ENCODE data around the gene ABCB1. TPM values are rescaled to one million over a fixed set of nuclear protein-coding genes. Genes with fewer than 3 reads are reported as not detected.

The ABCB1 gene
- total RNA-seq, 2 experiments from 2014 or later = 8.8 to 8.9 TPM

DNA sequence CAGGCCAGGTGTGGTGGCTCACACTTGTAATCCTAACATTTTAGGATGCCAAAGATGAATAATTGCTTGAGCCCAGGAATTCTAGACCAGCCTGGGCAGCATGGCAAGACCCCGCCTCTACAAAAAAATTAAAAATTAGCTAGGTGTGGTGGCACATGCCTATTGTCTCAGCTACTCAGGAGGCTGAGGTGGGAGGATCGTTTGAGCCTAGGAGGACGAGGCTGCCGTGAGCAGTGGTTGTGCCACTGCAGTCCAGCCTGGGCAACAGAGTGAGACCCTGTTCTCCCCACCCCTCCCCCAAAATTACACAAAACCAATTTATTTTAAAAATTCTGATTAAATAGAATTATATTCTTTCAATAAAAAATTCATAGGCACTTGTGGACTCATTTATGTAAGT is 39.0 kb downstream of the ABCB1 start:
- no peak overlapping the region for H3K27ac Mint-ChIP-seq
- no peak overlapping the region for H3K4me3 Mint-ChIP-seq
- ChIA-PET POLR2A (no interaction called here), CTCF (no interaction called here)
- ATAC-seq (no peak), DNase-seq (no peak)
- TF ChIP-seq, protein P1, sequence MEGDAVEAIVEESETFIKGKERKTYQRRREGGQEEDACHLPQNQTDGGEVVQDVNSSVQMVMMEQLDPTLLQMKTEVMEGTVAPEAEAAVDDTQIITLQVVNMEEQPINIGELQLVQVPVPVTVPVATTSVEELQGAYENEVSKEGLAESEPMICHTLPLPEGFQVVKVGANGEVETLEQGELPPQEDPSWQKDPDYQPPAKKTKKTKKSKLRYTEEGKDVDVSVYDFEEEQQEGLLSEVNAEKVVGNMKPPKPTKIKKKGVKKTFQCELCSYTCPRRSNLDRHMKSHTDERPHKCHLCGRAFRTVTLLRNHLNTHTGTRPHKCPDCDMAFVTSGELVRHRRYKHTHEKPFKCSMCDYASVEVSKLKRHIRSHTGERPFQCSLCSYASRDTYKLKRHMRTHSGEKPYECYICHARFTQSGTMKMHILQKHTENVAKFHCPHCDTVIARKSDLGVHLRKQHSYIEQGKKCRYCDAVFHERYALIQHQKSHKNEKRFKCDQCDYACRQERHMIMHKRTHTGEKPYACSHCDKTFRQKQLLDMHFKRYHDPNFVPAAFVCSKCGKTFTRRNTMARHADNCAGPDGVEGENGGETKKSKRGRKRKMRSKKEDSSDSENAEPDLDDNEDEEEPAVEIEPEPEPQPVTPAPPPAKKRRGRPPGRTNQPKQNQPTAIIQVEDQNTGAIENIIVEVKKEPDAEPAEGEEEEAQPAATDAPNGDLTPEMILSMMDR (IDR thresholded peaks at IDR 0.05) = no peak
- H3K4me1 Mint-ChIP-seq (ENCODE audit: low read depth) = peaks cover 4% of the 10 kb centered on the region
- H3K36me3 Mint-ChIP-seq (ENCODE audit: low read depth) = peaks cover 13% of the 10 kb centered on the region
- intact Hi-C loops (cut with micrococcal nuclease) = no loop called here
- H3K27me3 Mint-ChIP-seq = no peaks in the 10 kb centered on the region
- H3K9me3 Mint-ChIP-seq = no peaks in the 10 kb centered on the region

DNA sequence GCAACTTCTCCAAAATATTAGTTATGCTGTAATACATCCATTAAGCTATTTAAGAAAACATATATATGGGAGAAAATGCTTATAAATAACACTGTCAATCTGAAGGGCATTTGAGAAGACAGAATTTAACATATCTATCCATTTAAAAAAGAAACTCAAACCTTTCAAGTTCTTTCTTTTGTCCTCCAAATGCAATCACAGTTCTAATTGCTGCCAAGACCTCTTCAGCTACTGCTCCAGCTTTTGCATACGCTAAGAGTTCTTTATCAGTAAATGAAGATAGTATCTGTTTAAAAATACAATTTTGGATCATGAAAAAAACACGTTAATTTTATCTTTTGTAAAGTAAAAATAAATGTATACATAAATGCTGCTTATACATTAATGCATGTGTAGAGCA is 39.6 kb downstream of the ABCB1 start:
- ATAC-seq = no peak
- no peaks in the 10 kb centered on the region for H3K27me3 Mint-ChIP-seq
- H3K9me3 Mint-ChIP-seq = no peaks in the 10 kb centered on the region

DNA sequence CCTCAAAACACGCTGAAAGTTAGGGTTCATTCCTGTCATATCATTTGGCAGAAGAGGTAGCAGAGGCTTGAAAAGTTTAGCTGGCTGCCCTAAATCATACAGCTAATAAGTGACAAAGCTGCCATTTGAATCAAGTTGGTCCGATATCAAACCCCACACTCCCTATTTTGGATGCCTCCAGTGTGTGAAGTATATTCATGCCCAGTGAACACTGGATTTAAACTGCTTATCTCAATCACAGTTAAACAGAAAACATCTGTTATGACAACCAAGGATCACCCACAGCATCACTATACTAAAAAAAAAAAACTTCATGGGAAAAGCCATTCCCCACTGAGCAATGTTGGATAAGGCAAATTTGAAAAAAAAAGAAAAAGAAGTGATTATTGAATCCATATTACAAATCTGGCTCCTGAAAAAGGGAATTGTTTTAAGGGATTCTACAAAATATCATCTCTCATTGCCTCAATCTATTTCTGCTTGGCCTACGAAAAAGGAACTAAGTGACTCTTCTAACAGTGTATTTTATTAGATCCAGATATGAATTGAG is 48.3 kb downstream of the ABCB1 start:
- DNase-seq = no peak
- ChIA-PET POLR2A (no interaction called here), CTCF (no interaction called here)
- TF ChIP-seq, protein P1 (IDR thresholded peaks at IDR 0.05) = no peak
- H3K36me3 Mint-ChIP-seq (ENCODE audit: low read depth) = peaks cover 4% of the 10 kb centered on the region
- no peaks in the 10 kb centered on the region for H3K4me1 Mint-ChIP-seq (ENCODE audit: low read depth)
- H3K9me3 Mint-ChIP-seq = no peaks in the 10 kb centered on the region
- intact Hi-C loops (cut with micrococcal nuclease) = no loop called here
- H3K4me3 Mint-ChIP-seq = no peak overlapping the region
- ATAC-seq = no peak
- H3K27ac Mint-ChIP-seq = no peak overlapping the region
- H3K27me3 Mint-ChIP-seq = no peaks in the 10 kb centered on the region

More for the DNA sequence above, 39.6 kb downstream of the ABCB1 start:
- no peak for DNase-seq
- Mint-ChIP-seq H3K36me3 (ENCODE audit: low read depth) (peaks cover 13% of the 10 kb centered on the region), H3K4me3 (no peak overlapping the region), H3K27ac (no peak overlapping the region), H3K4me1 (ENCODE audit: low read depth) (peaks cover 4% of the 10 kb centered on the region)
- TF ChIP-seq, protein P1 (IDR thresholded peaks at IDR 0.05) = no peak
- intact Hi-C loops (cut with micrococcal nuclease) = no loop called here
- POLR2A ChIA-PET = no interaction called here
- CTCF ChIA-PET = no interaction called here

DNA sequence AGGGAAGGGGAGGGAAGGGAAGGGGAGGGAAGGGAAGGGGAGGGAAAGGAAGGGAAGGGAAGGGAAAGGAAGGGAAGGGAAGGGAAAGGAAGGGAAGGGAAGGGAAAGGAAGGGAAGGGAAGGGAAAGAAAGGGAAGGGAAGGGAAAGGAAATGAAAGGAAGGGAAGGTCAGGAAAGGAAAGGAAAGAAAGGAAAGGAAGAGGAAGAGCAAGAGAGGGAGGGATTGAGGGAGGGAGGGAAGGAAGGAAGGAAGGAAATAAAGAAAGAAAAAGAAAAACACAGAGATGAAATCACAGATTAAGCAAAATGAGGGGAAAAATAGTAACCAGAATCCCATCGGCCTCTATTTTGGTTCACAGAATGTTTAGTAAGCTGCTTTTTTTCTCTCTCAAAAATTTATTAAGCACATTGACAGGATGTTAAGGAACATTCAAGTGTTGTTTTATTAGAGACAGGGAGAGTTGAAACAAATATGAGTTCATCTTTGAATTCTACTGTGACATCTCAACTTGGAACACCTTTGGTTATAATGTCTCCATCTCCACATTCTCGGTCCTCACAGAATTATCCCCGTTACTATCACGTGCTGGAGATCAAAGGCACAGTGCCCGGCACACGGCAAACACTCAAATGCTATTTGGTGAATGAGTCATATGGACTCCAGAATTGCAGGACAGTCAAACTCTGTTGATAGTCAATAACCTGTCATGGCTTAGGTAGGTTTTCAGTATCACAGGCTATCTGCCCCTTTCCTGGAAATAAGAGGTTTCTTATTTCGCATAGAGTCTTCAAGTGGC is 52.4 kb downstream of the ABCB1 start:
- CTCF ChIA-PET = no interaction called here
- ATAC-seq = no peak
- Mint-ChIP-seq H3K27ac (no peak overlapping the region), H3K4me3 (no peak overlapping the region), H3K9me3 (no peaks in the 10 kb centered on the region), H3K27me3 (no peaks in the 10 kb centered on the region), H3K4me1 (ENCODE audit: low read depth) (peaks cover 3% of the 10 kb centered on the region), H3K36me3 (ENCODE audit: low read depth) (peaks cover 10% of the 10 kb centered on the region)
- intact Hi-C loops (cut with micrococcal nuclease) = no loop called here
- TF ChIP-seq, protein P1 (IDR thresholded peaks at IDR 0.05) = no peak
- DNase-seq = no peak
- POLR2A ChIA-PET = no interaction called here

DNA sequence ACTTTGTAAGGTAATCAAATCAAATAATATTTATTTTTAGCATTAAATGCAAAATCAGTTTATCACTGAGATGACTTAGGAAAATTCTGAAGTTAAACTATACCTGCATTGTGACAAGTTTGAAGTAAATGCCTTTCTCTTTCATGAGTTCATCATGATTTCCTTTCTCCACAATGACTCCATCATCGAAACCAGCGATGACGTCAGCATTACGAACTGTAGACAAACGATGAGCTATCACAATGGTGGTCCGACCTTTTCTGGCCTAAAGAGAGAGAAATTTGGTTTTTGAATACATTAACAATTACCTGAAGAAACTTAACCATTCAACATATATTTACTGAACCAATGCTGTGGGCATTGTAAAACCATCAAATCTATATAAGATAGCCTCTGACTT is 54.9 kb downstream of the ABCB1 start:
- peak; percentile 6 for DNase-seq
- H3K4me3 Mint-ChIP-seq = no peak overlapping the region
- H3K27ac Mint-ChIP-seq = no peak overlapping the region
- H3K4me1 Mint-ChIP-seq (ENCODE audit: low read depth) = peaks cover 3% of the 10 kb centered on the region
- ATAC-seq = no peak
- no peaks in the 10 kb centered on the region for H3K9me3 Mint-ChIP-seq
- H3K36me3 Mint-ChIP-seq (ENCODE audit: low read depth) = peaks cover 10% of the 10 kb centered on the region
- intact Hi-C loops (cut with micrococcal nuclease) = no loop called here
- ChIA-PET POLR2A (no interaction called here), CTCF (no interaction called here)
- TF ChIP-seq, protein P1 (IDR thresholded peaks at IDR 0.05) = no peak
- no peaks in the 10 kb centered on the region for H3K27me3 Mint-ChIP-seq
